HepG2 (cell line): Measurements from ENCODE around the gene PBOV1. TPM values are rescaled to one million over a fixed set of nuclear protein-coding genes. Genes with fewer than 3 reads are reported as not detected.

Experiments used
- AKAP8 ChIP-seq: sonication (generic); formaldehyde crosslinking; IDR thresholded peaks from 2 replicates; pipeline ENCODE4 v1.5.1; 2020; ENCODE audit warnings: mild to moderate bottlenecking, missing genetic modification reagents
- CREB1 ChIP-seq, 2 experiments: fragments of 450-650 bp in 1 of 2; IDR thresholded peaks; 2 replicates each; pipeline ENCODE4 v1.6.1; 2016 to 2017; ENCODE audit warnings: control low read depth in 1 of 2, mild to moderate bottlenecking in 1 of 2, missing compliant biosample characterization in 1 of 2, missing genetic modification characterization in 1 of 2
- FOXA3 ChIP-seq: IDR thresholded peaks from 2 replicates; pipeline ENCODE4 v1.6.1; 2016; ENCODE audit warnings: missing genetic modification reagents, missing compliant biosample characterization
- FOXP1 ChIP-seq, 2 experiments: fragments of 450-650 bp in 1 of 2; IDR thresholded peaks; 2 replicates each; pipeline ENCODE4 v1.6.1; 2017 to 2018; ENCODE audit warnings: antibody characterized with exemption in 1 of 2
- KLF16 ChIP-seq, 2 experiments: sonication (generic) in 1 of 2; formaldehyde crosslinking in 1 of 2; IDR thresholded peaks; 2 replicates each; pipeline versions ENCODE4 v1.6.1 to v1.8.0; 2016 to 2023; ENCODE audit warnings: missing genetic modification reagents in 2 of 2, missing compliant biosample characterization in 1 of 2
- MEIS1 ChIP-seq: sonication (generic); formaldehyde crosslinking; IDR thresholded peaks from 2 replicates; pipeline ENCODE4 v1.9.0; 2021; ENCODE audit warnings: mild to moderate bottlenecking, missing genetic modification reagents, moderate library complexity, borderline replicate concordance
- NFE2 ChIP-seq: sonication (generic); formaldehyde crosslinking; IDR thresholded peaks from 2 replicates; pipeline ENCODE4 v1.4.0; 2020; ENCODE audit warnings: missing genetic modification reagents
- PAX8 ChIP-seq: sonication (generic); formaldehyde crosslinking; IDR thresholded peaks from 2 replicates; pipeline ENCODE4 v1.8.0; 2022; ENCODE audit warnings: mild to moderate bottlenecking, missing genetic modification reagents, borderline replicate concordance
- RARA ChIP-seq: IDR thresholded peaks from 2 replicates; pipeline ENCODE4 v1.6.1; 2016; ENCODE audit warnings: missing genetic modification reagents, missing compliant biosample characterization
- ZBTB20 ChIP-seq: sonication (generic); formaldehyde crosslinking; IDR thresholded peaks from 2 replicates; pipeline ENCODE4 v1.8.1; 2023; ENCODE audit warnings: missing genetic modification reagents, low read depth, mild to moderate bottlenecking, borderline replicate concordance
- ZFP36 ChIP-seq: fragments of 150-350 bp; IDR thresholded peaks from 2 replicates; pipeline ENCODE4 v1.6.1; 2018; ENCODE audit warnings: borderline replicate concordance, low read length, low read depth; ENCODE audit not compliant: partially characterized antibody
- ZKSCAN8 ChIP-seq: IDR thresholded peaks from 2 replicates; pipeline ENCODE4 v1.6.1; 2016; ENCODE audit warnings: borderline replicate concordance, missing genetic modification reagents, missing compliant biosample characterization
- ZNF792 ChIP-seq: IDR thresholded peaks from 2 replicates; pipeline ENCODE4 v1.6.1; 2016
- polyA plus RNA-seq, 8 experiments: library from polyadenylated mRNA; depleted of rRNA in 3 of 8; stranded (reverse) in 7 of 8; unstranded in 1 of 8; fragments of >200 nt; fragmentation: Illumina TruSeq in 4 of 8; extraction: Trizol in 4 of 8; gene quantifications; 2 replicates each; pipeline versions ENCODE4 v1.2.1 to v1.2.3, GENCODE V29; 2011 to 2016; ENCODE audit warnings: low read depth in 4 of 8, missing spikeins in 1 of 8, mixed read lengths in 1 of 8; ENCODE audit not compliant: insufficient read depth in 1 of 8
- total RNA-seq, 5 experiments: library from RNA; depleted of rRNA; stranded (reverse); fragments of >200 nt; fragmentation: Illumina TruSeq; extraction: Trizol; gene quantifications; 2 replicates each; pipeline ENCODE4 v1.2.3, GENCODE V29; 2016; ENCODE audit warnings: low read depth in 1 of 5
- TF ChIP-seq, protein P1 (sequence below): IDR thresholded peaks from 2 replicates; pipeline ENCODE4 v1.4.0; 2020; ENCODE audit warnings: mild to moderate bottlenecking, missing genetic modification reagents
- TF ChIP-seq, protein P2 (sequence below): sonication (generic); formaldehyde crosslinking; IDR thresholded peaks from 2 replicates; pipeline ENCODE4 v1.5.1; 2020; ENCODE audit warnings: mild to moderate bottlenecking, missing genetic modification reagents, borderline replicate concordance
- TF ChIP-seq, protein P3 (sequence below): IDR thresholded peaks from 2 replicates; pipeline ENCODE4 v1.6.1; 2016
- TF ChIP-seq, protein P4 (sequence below): sonication (generic); IDR thresholded peaks from 2 replicates; pipeline ENCODE4 v1.6.1; 2016; ENCODE audit warnings: low read depth, borderline replicate concordance
- TF ChIP-seq, protein P5 (sequence below): sonication (generic); formaldehyde crosslinking; IDR thresholded peaks from 2 replicates; pipeline ENCODE4 v1.4.0; 2020; ENCODE audit warnings: missing genetic modification reagents
- TF ChIP-seq, protein P6 (sequence below): sonication (generic); formaldehyde crosslinking; IDR thresholded peaks from 2 replicates; pipeline ENCODE4 v1.8.1; 2022; ENCODE audit warnings: mild to moderate bottlenecking, missing genetic modification reagents

Gene PBOV1
- total and polyA plus RNA-seq, 2 of the 13 experiments (the other 11 are each of a cell fraction or from before 2014, with no cell fraction given) = not detected

DNA sequence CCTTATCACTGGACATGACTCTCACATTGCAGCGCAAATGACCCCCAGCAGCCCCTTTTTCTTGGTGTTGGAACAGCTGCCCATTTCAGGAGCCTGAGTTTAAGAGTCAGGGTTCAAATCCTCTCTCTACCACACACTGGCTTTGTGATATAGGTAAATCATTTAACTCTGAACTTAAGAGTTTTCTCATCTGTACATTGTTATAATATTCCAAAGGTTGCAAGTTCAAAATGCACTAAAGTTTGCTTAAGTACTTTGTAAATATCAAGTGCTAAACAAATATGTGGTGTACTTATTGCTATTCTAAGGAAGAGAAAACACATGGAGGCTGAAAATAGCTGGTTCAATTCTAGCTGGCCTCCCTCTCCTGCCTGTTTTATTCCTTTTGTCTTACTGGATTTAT, 39.3 kb upstream of the PBOV1 start (continued):
- TF ChIP-seq, protein P1, sequence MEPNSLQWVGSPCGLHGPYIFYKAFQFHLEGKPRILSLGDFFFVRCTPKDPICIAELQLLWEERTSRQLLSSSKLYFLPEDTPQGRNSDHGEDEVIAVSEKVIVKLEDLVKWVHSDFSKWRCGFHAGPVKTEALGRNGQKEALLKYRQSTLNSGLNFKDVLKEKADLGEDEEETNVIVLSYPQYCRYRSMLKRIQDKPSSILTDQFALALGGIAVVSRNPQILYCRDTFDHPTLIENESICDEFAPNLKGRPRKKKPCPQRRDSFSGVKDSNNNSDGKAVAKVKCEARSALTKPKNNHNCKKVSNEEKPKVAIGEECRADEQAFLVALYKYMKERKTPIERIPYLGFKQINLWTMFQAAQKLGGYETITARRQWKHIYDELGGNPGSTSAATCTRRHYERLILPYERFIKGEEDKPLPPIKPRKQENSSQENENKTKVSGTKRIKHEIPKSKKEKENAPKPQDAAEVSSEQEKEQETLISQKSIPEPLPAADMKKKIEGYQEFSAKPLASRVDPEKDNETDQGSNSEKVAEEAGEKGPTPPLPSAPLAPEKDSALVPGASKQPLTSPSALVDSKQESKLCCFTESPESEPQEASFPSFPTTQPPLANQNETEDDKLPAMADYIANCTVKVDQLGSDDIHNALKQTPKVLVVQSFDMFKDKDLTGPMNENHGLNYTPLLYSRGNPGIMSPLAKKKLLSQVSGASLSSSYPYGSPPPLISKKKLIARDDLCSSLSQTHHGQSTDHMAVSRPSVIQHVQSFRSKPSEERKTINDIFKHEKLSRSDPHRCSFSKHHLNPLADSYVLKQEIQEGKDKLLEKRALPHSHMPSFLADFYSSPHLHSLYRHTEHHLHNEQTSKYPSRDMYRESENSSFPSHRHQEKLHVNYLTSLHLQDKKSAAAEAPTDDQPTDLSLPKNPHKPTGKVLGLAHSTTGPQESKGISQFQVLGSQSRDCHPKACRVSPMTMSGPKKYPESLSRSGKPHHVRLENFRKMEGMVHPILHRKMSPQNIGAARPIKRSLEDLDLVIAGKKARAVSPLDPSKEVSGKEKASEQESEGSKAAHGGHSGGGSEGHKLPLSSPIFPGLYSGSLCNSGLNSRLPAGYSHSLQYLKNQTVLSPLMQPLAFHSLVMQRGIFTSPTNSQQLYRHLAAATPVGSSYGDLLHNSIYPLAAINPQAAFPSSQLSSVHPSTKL (CRISPR knock-in tag) = peak; percentile 91
- TF ChIP-seq RARA (CRISPR knock-in tag) = peak; percentile 93
- no peak for TF ChIP-seq PAX8 (CRISPR knock-in tag)
- TF ChIP-seq, protein P2, sequence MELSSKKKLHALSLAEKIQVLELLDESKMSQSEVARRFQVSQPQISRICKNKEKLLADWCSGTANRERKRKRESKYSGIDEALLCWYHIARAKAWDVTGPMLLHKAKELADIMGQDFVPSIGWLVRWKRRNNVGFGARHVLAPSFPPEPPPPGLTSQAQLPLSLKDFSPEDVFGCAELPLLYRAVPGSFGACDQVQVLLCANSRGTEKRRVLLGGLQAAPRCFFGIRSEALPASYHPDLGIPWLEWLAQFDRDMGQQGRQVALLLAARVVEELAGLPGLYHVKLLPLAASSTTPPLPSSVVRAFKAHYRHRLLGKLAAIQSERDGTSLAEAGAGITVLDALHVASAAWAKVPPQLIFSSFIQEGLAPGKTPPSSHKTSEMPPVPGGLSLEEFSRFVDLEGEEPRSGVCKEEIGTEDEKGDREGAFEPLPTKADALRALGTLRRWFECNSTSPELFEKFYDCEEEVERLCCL (CRISPR knock-in tag) = no peak
- peak; percentile 93; the same call in 1 of the 2 replicates for TF ChIP-seq ZBTB20 (CRISPR knock-in tag)
- peak; percentile 69; the same call in 1 of the 2 replicates for TF ChIP-seq ZKSCAN8 (CRISPR knock-in tag)
- no peak for TF ChIP-seq NFE2 (CRISPR knock-in tag)
- peak in 1 of 2 experiments; percentile 36; a peak in 1 of 4 replicates for TF ChIP-seq KLF16 (CRISPR knock-in tag; IDR thresholded peaks at IDR 0.05)
- no peak for TF ChIP-seq MEIS1
- no peak for TF ChIP-seq ZFP36
- TF ChIP-seq AKAP8 (CRISPR knock-in tag) = no peak
- TF ChIP-seq, protein P3, sequence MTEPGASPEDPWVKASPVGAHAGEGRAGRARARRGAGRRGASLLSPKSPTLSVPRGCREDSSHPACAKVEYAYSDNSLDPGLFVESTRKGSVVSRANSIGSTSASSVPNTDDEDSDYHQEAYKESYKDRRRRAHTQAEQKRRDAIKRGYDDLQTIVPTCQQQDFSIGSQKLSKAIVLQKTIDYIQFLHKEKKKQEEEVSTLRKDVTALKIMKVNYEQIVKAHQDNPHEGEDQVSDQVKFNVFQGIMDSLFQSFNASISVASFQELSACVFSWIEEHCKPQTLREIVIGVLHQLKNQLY = 0 out of 2 replicates have a peak, but pooled peaks have one; percentile 46
- TF ChIP-seq, protein P4, sequence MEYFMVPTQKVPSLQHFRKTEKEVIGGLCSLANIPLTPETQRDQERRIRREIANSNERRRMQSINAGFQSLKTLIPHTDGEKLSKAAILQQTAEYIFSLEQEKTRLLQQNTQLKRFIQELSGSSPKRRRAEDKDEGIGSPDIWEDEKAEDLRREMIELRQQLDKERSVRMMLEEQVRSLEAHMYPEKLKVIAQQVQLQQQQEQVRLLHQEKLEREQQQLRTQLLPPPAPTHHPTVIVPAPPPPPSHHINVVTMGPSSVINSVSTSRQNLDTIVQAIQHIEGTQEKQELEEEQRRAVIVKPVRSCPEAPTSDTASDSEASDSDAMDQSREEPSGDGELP = peak; percentile 41; the same call in 1 of the 2 replicates
- TF ChIP-seq, protein P5, sequence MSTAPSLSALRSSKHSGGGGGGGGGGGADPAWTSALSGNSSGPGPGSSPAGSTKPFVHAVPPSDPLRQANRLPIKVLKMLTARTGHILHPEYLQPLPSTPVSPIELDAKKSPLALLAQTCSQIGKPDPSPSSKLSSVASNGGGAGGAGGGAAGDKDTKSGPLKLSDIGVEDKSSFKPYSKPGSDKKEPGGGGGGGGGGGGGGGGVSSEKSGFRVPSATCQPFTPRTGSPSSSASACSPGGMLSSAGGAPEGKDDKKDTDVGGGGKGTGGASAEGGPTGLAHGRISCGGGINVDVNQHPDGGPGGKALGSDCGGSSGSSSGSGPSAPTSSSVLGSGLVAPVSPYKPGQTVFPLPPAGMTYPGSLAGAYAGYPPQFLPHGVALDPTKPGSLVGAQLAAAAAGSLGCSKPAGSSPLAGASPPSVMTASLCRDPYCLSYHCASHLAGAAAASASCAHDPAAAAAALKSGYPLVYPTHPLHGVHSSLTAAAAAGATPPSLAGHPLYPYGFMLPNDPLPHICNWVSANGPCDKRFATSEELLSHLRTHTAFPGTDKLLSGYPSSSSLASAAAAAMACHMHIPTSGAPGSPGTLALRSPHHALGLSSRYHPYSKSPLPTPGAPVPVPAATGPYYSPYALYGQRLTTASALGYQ (CRISPR knock-in tag) = peak; percentile 65; the same call in 1 of the 2 replicates
- 0 out of 2 replicates have a peak, but pooled peaks have one; percentile 48 for TF ChIP-seq FOXP1 (IDR thresholded peaks at IDR 0.05)
- peak; percentile 93 for TF ChIP-seq FOXP1 (CRISPR knock-in tag; IDR thresholded peaks at IDR 0.05)
- TF ChIP-seq, protein P6, sequence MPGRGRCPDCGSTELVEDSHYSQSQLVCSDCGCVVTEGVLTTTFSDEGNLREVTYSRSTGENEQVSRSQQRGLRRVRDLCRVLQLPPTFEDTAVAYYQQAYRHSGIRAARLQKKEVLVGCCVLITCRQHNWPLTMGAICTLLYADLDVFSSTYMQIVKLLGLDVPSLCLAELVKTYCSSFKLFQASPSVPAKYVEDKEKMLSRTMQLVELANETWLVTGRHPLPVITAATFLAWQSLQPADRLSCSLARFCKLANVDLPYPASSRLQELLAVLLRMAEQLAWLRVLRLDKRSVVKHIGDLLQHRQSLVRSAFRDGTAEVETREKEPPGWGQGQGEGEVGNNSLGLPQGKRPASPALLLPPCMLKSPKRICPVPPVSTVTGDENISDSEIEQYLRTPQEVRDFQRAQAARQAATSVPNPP (CRISPR knock-in tag) = no peak
- TF ChIP-seq ZNF792 (CRISPR knock-in tag) = 0 out of 2 replicates have a peak, but pooled peaks have one; percentile 42
- no peak for TF ChIP-seq CREB1 (IDR thresholded peaks at IDR 0.05)
- 0 out of 2 replicates have a peak, but pooled peaks have one; percentile 28 for TF ChIP-seq CREB1 (CRISPR knock-in tag; IDR thresholded peaks at IDR 0.05)
- peak; percentile 90 for TF ChIP-seq FOXA3 (CRISPR knock-in tag)
